Transverse colon (tissue), 4 donors: Measurements from ENCODE around the gene ZNF808. TPM values are rescaled to one million over a fixed set of nuclear protein-coding genes. Genes with fewer than 3 reads are reported as not detected.
"Not testable (repeated sequence)": the region's sequence is repeated elsewhere in the genome, so short reads cannot be mapped to it uniquely, and the experiment has no call there.

Source experiments
- DNase-seq: peaks from one replicate; pipeline ENCODE4 v3.0.0-alpha.2; 2019
- H3K27ac ChIP-seq, 4 donors: fragments of 200-600 bp; sonication (generic); 2 replicates each; pipeline ENCODE4 v1.5.1; 2016 to 2018; ENCODE audit warnings: inconsistent platforms in 4 of 4
- H3K27me3 ChIP-seq: fragments of 200-600 bp; sonication (generic); 2 replicates; pipeline ENCODE4 v1.5.1; 2017; ENCODE audit warnings: inconsistent platforms
- H3K36me3 ChIP-seq, 4 donors: fragments of 200-600 bp; sonication (generic); 2 replicates each; pipeline ENCODE4 v1.5.1; 2017 to 2019; ENCODE audit warnings: inconsistent platforms in 4 of 4
- H3K4me1 ChIP-seq, 4 donors: fragments of 200-600 bp; sonication (generic); 2 replicates each; pipeline ENCODE4 v1.5.1; 2017 to 2020; ENCODE audit warnings: inconsistent platforms in 4 of 4
- H3K4me3 ChIP-seq, 4 donors: fragments of 200-600 bp; sonication (generic); 1 replicate in 1 of 4; 2 replicates in 3 of 4; pipeline versions ENCODE4 v1.5.1 to v1.6.1; 2017 to 2019; ENCODE audit warnings: inconsistent platforms in 4 of 4
- H3K9me3 ChIP-seq, 2 donors: fragments of 200-600 bp; sonication (generic); 2 replicates each; pipeline ENCODE4 v1.5.1; 2017 to 2019; ENCODE audit warnings: inconsistent platforms in 2 of 2
- EP300 ChIP-seq: sonication (generic); formaldehyde crosslinking; IDR thresholded peaks from one replicate; pipeline ENCODE4 v1.6.1; 2017; ENCODE audit warnings: antibody characterized with exemption, low read depth
- POLR2A ChIP-seq: fragments of 450-650 bp; IDR thresholded peaks from one replicate; pipeline ENCODE4 v1.6.1; 2016; ENCODE audit warnings: antibody characterized with exemption, mild to moderate bottlenecking, moderate library complexity
- POLR2AphosphoS5 ChIP-seq, 3 donors: sonication (generic); formaldehyde crosslinking; IDR thresholded peaks; one replicate each; pipeline ENCODE4 v1.6.1; 2016; ENCODE audit warnings: antibody characterized with exemption in 3 of 3
- WGBS, 2 donors: methylation state at CpG; one replicate each; pipeline ENCODE4 v1.1.5; 2018; ENCODE audit warnings: low coverage in 1 of 2; 5-methylcytosine and 5-hydroxymethylcytosine counted together
- in situ Hi-C, 4 donors: fragments of 200-750 bp; cut with MboI; loops; one replicate each; pipeline versions ENCODE4 v1.15.0 to v1.15.1; 2017; ENCODE audit warnings: low sequenced_read_pairs in 3 of 4, low pct_ligation_motif_present in 1 of 4, low pct_unique_long_range_greater_than_20kb in 1 of 4
- intact Hi-C: fragments of 100-400 bp; cut with DNase I; formaldehyde crosslinking; loops from one replicate; pipeline ENCODE4 v1.15.1; 2023; ENCODE audit warnings: low total_unique reads
- total RNA-seq, 4 donors: library from RNA; depleted of rRNA; stranded (reverse); fragments of >200 nt; gene quantifications; one replicate each; pipeline ENCODE4 v1.1.0, GENCODE V29; 2016
- TF ChIP-seq, protein P1 (sequence below), 5 experiments: fragments of 200-600 bp in 3 of 5; fragments of 450-650 bp in 2 of 5; sonication (generic) in 3 of 5; IDR thresholded peaks; 1 replicate in 2 of 5; 2 replicates in 3 of 5; pipeline ENCODE4 v1.5.1; 2016 to 2017; ENCODE audit warnings: antibody characterized with exemption in 5 of 5, inconsistent platforms in 3 of 5, mild to moderate bottlenecking in 2 of 5, moderate library complexity in 1 of 5

The ZNF808 gene
- total RNA-seq, 4 donors from 2014 or later, result 21.5 to 66.6 (median 36.8) TPM

DNA sequence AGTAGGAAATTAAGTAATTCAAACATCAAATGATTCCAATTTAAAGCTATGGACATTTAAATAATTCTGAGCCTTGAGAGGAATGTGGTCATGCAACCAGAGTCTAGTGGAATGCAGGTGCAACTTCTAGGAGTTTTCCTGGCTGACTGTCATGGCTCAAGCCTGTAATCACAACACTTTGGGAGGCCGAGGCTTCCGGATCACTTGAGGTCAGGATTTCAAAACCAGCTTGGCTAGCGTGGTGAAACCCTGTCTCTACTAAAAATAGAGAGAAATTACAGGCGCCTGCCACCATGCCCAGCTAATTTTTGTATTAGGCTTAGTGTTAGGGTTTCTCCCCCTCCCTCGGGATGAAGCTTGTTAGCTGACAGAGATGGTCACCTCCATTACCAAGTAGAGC lies 6.4 kb downstream of the ZNF808 start:
- Histone ChIP-seq H3K4me1 (peaks cover 3 to 11% (median 5%) of the 10 kb centered on the region in 4 donors), H3K27me3 (no peaks in the 10 kb centered on the region), H3K27ac (no peak overlapping the region), H3K4me3 (no peak overlapping the region), H3K9me3 (peaks cover 0 to 31% of the 10 kb centered on the region in 2 donors), H3K36me3 (peaks cover 0 to 36% (median 11%) of the 10 kb centered on the region in 4 donors)
- in situ Hi-C loops (no loop called here), intact Hi-C loops (no loop called here)
- DNase-seq, result no peak
- TF ChIP-seq POLR2A (no peak), POLR2AphosphoS5 (IDR thresholded peaks at IDR 0.05) (no peak), EP300 (no peak)
- TF ChIP-seq, protein P1, sequence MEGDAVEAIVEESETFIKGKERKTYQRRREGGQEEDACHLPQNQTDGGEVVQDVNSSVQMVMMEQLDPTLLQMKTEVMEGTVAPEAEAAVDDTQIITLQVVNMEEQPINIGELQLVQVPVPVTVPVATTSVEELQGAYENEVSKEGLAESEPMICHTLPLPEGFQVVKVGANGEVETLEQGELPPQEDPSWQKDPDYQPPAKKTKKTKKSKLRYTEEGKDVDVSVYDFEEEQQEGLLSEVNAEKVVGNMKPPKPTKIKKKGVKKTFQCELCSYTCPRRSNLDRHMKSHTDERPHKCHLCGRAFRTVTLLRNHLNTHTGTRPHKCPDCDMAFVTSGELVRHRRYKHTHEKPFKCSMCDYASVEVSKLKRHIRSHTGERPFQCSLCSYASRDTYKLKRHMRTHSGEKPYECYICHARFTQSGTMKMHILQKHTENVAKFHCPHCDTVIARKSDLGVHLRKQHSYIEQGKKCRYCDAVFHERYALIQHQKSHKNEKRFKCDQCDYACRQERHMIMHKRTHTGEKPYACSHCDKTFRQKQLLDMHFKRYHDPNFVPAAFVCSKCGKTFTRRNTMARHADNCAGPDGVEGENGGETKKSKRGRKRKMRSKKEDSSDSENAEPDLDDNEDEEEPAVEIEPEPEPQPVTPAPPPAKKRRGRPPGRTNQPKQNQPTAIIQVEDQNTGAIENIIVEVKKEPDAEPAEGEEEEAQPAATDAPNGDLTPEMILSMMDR (IDR thresholded peaks at IDR 0.05), result no peak
- WGBS, 2 donors, result 92 to 100% methylated on average over 1 to 5 of the region's 5 CpGs

DNA sequence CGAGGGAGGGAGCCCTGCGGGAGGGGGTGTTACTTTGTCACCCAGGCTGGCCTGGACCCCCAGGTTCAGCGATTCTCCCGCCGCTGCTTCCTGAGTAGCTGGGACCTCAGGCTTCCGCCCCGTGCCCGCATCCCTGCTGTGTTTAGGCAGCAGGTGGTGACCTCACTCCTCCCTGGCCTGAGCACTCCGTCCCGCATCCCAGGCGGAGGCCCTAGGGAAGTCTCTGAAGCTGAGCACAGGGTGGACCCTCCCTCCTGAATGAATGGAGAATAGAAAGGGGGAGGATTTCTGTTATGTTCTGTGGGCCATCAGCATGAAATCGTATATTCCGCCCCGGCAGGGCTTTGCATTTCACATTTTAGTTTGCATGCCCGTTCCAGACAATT lies 7.9 kb downstream of the ZNF808 start:
- H3K4me1 ChIP-seq, DNase-seq, intact Hi-C loops, in situ Hi-C loops, H3K27me3 ChIP-seq: not testable (repeated sequence)
- peaks cover 0 to 36% (median 14%) of the 10 kb centered on the region in 4 donors for H3K36me3 ChIP-seq
- WGBS, 2 donors, result 24% methylated on average over 15 of the region's 15 CpGs; no CpG with 5 or more reads in 1 of the 2 donors
- peak overlapping the region; percentile 64 to 86 (median 75) for H3K27ac ChIP-seq
- peak overlapping the region in 3 of 4 donors; percentile 37 to 61 (median 41) for H3K4me3 ChIP-seq
- H3K9me3 ChIP-seq, result peaks cover 3 to 31% of the 10 kb centered on the region in 2 donors

DNA sequence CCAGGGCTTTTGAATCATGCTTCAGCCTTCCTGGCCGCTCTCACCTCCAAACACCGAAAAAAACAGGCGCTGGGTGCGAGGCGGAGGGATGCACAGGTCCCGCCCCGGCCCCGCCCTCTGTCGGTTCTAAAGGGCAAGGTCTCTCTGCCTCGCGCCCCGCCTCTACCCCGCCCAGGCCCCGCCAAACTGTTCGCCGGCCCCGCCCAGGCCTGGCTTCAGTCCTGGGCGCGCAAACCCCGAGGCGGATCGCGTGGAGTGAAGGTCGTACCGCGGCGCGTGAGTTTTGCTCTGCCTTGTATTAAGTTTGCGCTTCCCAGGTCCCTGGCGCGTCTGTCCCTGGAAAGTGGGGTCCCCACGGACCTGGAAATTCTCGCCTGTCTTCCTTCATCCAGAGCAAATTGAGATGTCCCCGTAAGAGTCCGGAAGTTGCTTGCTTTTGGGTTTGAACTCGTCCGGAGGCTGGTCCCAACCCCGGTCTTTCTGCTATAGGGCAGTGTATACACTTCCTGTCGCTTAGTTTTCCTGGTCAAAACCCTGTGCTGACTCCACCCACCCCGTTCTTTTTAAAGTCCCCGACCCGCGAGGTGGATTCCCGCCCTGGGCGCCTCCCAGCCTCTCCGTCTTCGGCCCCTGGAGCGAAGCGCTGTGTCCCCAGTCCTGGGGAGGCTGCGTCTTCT lies 8.4 kb downstream of the ZNF808 start:
- Histone ChIP-seq H3K9me3 (peaks cover 9 to 32% of the 10 kb centered on the region in 2 donors), H3K4me1 (peaks cover 0 to 9% (median 3%) of the 10 kb centered on the region in 4 donors), H3K27me3 (no peaks in the 10 kb centered on the region), H3K36me3 (peaks cover 0 to 36% (median 17%) of the 10 kb centered on the region in 4 donors), H3K4me3 (peak overlapping the region; percentile 21 to 61 (median 39)), H3K27ac (peak overlapping the region; percentile 64 to 86 (median 75))
- TF ChIP-seq POLR2AphosphoS5 (IDR thresholded peaks at IDR 0.05) (peak in 1 of 3 donors; percentile 57), POLR2A (peak; percentile 28), EP300 (no peak)
- TF ChIP-seq, protein P1 (IDR thresholded peaks at IDR 0.05), result peak in 2 of 5 experiments; percentile 17 to 24
- peak; percentile 82 for DNase-seq
- in situ Hi-C loops (no loop called here), intact Hi-C loops (no loop called here)
- WGBS, 2 donors, result 49 to 80% methylated on average over 4 to 45 of the region's 50 CpGs

DNA sequence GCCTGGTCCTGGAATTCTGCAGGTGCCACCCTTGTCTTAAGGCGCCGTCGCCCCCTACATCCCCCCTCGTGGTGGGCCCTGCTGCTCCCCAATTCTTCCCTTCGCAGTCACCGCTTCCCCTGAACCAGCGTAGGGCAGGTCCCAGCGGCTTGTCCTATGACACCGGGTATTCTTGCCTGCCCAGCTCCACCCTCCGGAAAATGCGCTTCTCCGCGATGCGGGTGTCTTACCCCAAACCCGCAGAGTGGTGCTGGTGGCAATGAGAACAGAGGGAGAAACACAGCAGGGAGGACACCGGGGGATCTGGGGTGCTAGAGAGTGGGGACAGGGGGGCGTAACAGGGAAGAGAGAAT lies 9.0 kb downstream of the ZNF808 start:
- no peak for TF ChIP-seq POLR2A
- no peak for TF ChIP-seq POLR2AphosphoS5 (IDR thresholded peaks at IDR 0.05)
- no peaks in the 10 kb centered on the region for H3K27me3 ChIP-seq
- peak overlapping the region; percentile 64 to 86 (median 75) for H3K27ac ChIP-seq
- DNase-seq, result peak; percentile 15
- intact Hi-C loops (no loop called here), in situ Hi-C loops (no loop called here)
- H3K9me3 ChIP-seq, result peaks cover 9 to 33% of the 10 kb centered on the region in 2 donors
- WGBS, 2 donors, result 48% methylated on average over 17 of the region's 17 CpGs; no CpG with 5 or more reads in 1 of the 2 donors
- peak overlapping the region; percentile 21 to 61 (median 39) for H3K4me3 ChIP-seq
- H3K36me3 ChIP-seq, result peaks cover 0 to 34% (median 17%) of the 10 kb centered on the region in 4 donors
- H3K4me1 ChIP-seq, result peaks cover 0 to 9% (median 3%) of the 10 kb centered on the region in 4 donors

DNA sequence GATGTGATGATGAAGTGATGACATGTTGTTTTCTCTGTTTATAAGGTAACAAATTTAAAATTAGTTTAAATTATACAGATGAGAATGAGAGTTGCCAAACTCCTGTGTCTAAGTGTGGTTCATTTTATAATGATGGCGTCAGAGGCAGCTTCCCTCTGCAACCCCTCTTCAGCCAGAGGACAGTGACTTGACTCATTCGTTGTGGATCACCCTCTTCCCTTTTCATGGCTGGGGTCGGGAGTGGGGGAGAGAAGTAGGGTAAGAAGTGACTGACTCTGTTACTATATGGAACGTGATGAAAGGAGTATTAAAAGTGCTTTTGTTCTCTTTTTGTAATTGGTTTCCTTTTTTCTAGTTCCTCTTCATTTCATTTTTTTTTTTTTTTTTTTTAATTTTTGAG lies 11.3 kb downstream of the ZNF808 start:
- H3K4me3 ChIP-seq, H3K27ac ChIP-seq, DNase-seq, intact Hi-C loops, in situ Hi-C loops, H3K4me1 ChIP-seq, H3K27me3 ChIP-seq: not testable (repeated sequence)
- Histone ChIP-seq H3K36me3 (peaks cover 0 to 44% (median 14%) of the 10 kb centered on the region in 4 donors), H3K9me3 (peaks cover 12 to 24% of the 10 kb centered on the region in 2 donors)
- WGBS, 2 donors, result 75 to 87% methylated on average over 3 to 4 of the region's 4 CpGs

DNA sequence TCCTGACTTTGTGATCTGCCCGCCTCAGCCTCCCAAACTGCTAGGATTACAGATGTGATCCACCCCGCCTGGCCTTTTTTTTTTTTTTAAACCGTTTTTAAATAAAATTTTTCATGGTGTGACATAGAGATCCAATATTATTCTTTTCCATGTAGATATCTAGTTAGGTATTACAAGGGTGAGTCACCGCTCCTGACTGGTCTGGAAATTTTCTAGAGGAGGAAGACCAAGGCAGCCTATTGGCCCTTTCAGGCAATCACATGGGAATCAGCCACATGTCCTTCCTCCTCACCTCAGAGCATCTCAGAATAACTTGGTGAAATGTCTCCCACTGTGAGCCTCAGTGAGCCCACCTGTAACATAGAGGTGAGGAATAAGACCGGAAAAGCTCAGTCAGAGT lies 13.7 kb downstream of the ZNF808 start:
- peaks cover 16% of the 10 kb centered on the region in 2 donors for H3K9me3 ChIP-seq
- DNase-seq, H3K27me3 ChIP-seq, intact Hi-C loops, H3K27ac ChIP-seq, H3K4me1 ChIP-seq, in situ Hi-C loops, H3K4me3 ChIP-seq: not testable (repeated sequence)
- WGBS, 2 donors, result 95 to 100% methylated on average over 4 to 5 of the region's 5 CpGs
- H3K36me3 ChIP-seq, result peaks cover 0 to 59% (median 19%) of the 10 kb centered on the region in 4 donors
